Cardiac muscle cell (in vitro differentiated cells and primary cell): ENCODE measurements around the gene BLACAT1. TPM values are rescaled to one million over a fixed set of nuclear protein-coding genes. Genes with fewer than 3 reads are reported as not detected.

Experiments
- DNase-seq, 2 donors: peaks; one replicate each; pipeline versions ENCODE4 v3.0.0 to v3.0.0-alpha.2; 2010 to 2017; ENCODE audit warnings: low read depth in 1 of 2, low spot score in 1 of 2
- H3K27ac ChIP-seq: fragments of 200-600 bp; sonication (generic); 2 replicates; pipeline ENCODE4 v1.5.1; 2016
- H3K27me3 ChIP-seq: fragments of 200-600 bp; sonication (generic); 2 replicates; pipeline ENCODE4 v1.6.0; 2016; ENCODE audit warnings: control low read depth
- H3K36me3 ChIP-seq: fragments of 200-600 bp; sonication (generic); 2 replicates; pipeline ENCODE4 v1.5.1; 2016; ENCODE audit warnings: control low read depth
- H3K4me1 ChIP-seq: fragments of 200-600 bp; sonication (generic); 2 replicates; pipeline ENCODE4 v1.8.1; 2017; ENCODE audit warnings: low read depth, mild to moderate bottlenecking, mixed run types
- H3K4me3 ChIP-seq: fragments of 200-600 bp; sonication (generic); 2 replicates; pipeline ENCODE4 v1.5.1; 2016; ENCODE audit warnings: mild to moderate bottlenecking
- H3K9me3 ChIP-seq: fragments of 200-600 bp; sonication (generic); 2 replicates; pipeline ENCODE4 v1.5.1; 2017; ENCODE audit warnings: low read depth, mild to moderate bottlenecking, control low read depth
- polyA plus RNA-seq: library from polyadenylated mRNA; unstranded; fragments of >200 nt; fragmentation: Nextera tagmentation; extraction: Ambion mirVana; gene quantifications from 2 replicates; pipeline ENCODE4 v1.2.1, GENCODE V29; 2016
- total RNA-seq: library from RNA; depleted of rRNA; stranded (reverse); fragments of >200 nt; gene quantifications from 2 replicates; pipeline ENCODE4 v1.2.3, GENCODE V29; 2016
- TF ChIP-seq, protein P1 (sequence below): IDR thresholded peaks from 2 replicates; pipeline ENCODE4 v1.5.1; 2012; ENCODE audit warnings: low read depth, mild to moderate bottlenecking, low read length

The BLACAT1 gene
- total and polyA plus RNA-seq, 2 experiments from 2014 or later, result 0.66 TPM; not detected in 1

DNA sequence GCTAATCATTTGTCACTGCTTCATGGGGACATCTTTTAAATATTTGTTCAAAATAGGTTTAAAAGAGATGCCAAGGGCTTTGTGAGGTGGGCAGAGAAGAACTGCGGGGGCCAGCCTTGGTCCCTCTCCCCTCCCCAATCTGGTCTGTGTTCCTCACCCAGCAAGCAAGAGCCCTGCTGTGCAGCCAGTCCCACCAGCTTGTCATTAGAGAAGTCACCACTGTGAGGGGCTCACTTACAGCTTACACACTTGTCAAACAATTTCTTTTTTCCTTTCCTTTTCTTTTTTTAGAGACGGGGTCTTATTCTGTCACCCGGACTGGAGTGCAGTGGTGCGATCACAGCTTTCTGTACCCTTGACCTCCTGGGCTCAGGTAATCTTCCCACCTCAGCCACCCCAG, 38.3 kb upstream of the BLACAT1 start:
- no peak overlapping the region for H3K4me3 ChIP-seq
- peaks cover 7% of the 10 kb centered on the region for H3K4me1 ChIP-seq
- H3K27ac ChIP-seq, result no peak overlapping the region
- no peaks in the 10 kb centered on the region for H3K36me3 ChIP-seq
- TF ChIP-seq, protein P1, sequence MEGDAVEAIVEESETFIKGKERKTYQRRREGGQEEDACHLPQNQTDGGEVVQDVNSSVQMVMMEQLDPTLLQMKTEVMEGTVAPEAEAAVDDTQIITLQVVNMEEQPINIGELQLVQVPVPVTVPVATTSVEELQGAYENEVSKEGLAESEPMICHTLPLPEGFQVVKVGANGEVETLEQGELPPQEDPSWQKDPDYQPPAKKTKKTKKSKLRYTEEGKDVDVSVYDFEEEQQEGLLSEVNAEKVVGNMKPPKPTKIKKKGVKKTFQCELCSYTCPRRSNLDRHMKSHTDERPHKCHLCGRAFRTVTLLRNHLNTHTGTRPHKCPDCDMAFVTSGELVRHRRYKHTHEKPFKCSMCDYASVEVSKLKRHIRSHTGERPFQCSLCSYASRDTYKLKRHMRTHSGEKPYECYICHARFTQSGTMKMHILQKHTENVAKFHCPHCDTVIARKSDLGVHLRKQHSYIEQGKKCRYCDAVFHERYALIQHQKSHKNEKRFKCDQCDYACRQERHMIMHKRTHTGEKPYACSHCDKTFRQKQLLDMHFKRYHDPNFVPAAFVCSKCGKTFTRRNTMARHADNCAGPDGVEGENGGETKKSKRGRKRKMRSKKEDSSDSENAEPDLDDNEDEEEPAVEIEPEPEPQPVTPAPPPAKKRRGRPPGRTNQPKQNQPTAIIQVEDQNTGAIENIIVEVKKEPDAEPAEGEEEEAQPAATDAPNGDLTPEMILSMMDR, result no peak
- DNase-seq, result no peak
- no peaks in the 10 kb centered on the region for H3K27me3 ChIP-seq
- no peaks in the 10 kb centered on the region for H3K9me3 ChIP-seq

DNA sequence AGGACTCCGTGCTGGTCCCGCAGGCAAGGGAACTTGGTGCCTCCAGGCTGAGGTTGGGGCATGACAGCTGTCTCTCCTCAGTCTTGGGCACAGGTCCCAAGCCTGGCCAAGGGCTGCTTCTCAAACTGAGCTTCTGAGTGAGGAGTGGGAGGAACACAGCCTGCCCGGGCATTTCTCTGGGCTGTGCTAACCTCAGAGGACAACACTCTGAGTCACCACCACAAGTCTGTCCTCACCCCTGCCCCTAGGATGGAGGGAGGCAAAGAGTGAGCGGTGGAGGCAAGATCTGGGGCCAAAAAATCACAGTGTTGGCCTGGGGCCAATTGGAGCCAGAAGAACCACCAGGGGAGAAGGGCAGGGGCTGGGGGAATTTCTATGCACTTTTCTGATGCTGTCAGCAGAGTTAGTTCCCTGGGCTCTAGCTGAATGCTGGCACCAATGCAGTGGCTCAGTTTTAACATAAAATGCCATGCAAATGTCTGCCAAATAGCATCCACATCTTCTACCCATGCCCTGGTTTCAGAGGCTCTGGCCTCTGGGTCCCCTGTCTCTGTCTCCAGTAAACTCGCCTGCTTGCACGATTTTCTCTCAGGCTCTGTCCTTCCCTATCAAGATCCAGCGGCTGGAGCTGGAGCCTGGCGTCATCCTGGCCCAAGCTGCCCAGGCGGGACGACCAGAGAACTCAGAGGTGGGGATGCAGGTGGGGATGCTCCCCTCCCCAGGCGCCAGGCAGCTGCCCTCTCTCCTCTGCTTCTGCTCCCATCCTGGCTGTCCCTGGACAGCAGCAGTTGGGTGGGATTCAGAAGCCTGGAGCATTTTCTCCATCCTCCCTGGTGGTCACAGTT, 37.6 kb upstream of the BLACAT1 start:
- no peaks in the 10 kb centered on the region for H3K9me3 ChIP-seq
- H3K4me3 ChIP-seq, result no peak overlapping the region
- H3K4me1 ChIP-seq, result peaks cover 7% of the 10 kb centered on the region
- no peaks in the 10 kb centered on the region for H3K27me3 ChIP-seq
- TF ChIP-seq, protein P1, result no peak
- no peak overlapping the region for H3K27ac ChIP-seq
- peak in 1 of 2 donors; percentile 92 for DNase-seq
- no peaks in the 10 kb centered on the region for H3K36me3 ChIP-seq

DNA sequence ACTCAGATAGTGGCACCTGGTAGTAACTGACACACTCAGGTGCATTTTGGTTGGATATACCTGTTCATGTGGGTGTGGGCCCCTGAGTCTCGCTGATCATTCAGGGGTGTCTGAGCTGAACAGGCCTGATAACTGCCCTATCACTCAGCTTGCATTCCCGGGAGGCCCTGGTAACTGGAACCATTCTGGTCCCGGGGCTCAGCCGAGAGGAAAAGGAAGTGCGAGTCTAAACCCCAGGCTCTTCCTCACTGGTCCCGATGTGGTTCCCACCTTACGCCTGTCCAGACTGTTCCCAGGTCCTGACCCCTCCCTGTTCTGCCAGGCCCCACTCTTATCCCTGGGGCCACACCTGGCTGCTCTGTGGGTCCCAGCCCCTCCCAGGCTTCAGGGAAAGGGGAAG, 36.9 kb upstream of the BLACAT1 start:
- H3K36me3 ChIP-seq, result no peaks in the 10 kb centered on the region
- H3K4me1 ChIP-seq, result peaks cover 7% of the 10 kb centered on the region
- H3K27ac ChIP-seq, result no peak overlapping the region
- TF ChIP-seq, protein P1, result no peak
- DNase-seq, result no peak
- H3K4me3 ChIP-seq, result no peak overlapping the region
- H3K9me3 ChIP-seq, result no peaks in the 10 kb centered on the region
- no peaks in the 10 kb centered on the region for H3K27me3 ChIP-seq

DNA sequence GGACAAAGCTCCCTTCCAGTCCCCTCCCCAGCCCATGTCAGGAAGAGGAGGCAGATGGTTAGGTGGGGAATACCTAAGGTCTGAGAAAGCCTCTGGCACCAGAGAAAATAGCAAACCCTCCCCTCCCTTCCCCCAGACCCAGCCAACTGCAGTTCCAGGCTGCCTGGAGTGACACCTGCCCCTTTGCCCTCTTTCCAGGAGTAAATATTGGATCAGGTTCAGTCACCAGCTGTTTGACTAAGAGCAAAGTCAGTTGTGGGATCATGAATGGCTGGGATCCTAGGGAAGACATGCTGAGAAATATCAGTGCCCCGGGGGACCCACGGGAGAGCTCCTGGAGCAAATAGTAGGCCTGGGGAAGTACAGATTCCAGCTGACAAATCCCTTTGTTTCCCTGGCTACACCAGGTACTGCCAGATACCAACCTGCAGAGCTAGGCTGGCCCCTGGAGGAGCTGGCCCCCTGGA, 36.4 kb upstream of the BLACAT1 start:
- TF ChIP-seq, protein P1, result no peak
- H3K27me3 ChIP-seq, result no peaks in the 10 kb centered on the region
- DNase-seq, result no peak
- no peak overlapping the region for H3K27ac ChIP-seq
- no peaks in the 10 kb centered on the region for H3K9me3 ChIP-seq
- peaks cover 7% of the 10 kb centered on the region for H3K4me1 ChIP-seq
- no peak overlapping the region for H3K4me3 ChIP-seq
- no peaks in the 10 kb centered on the region for H3K36me3 ChIP-seq

DNA sequence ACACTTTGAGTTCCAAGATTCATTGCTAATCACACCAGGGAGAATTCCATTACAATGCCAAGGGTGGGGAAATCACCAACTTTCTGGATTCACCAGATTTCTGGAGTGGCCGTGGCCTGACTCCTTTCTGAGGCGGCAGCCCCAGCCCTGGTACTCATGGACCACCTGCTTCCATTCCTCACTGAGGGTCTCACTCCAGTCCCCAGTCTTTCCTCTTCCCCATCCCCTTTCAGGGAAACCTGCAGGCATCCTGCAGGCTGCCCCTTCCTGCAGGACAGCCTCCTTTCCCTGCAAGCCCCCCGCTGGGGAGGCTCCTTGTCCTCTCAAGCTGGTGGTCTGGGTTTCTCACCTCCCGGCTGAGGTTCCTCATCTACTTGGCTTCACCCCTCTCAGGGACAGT, 35.9 kb upstream of the BLACAT1 start:
- Histone ChIP-seq H3K27me3 (no peaks in the 10 kb centered on the region), H3K9me3 (no peaks in the 10 kb centered on the region), H3K27ac (no peak overlapping the region), H3K36me3 (no peaks in the 10 kb centered on the region), H3K4me3 (no peak overlapping the region), H3K4me1 (peaks cover 7% of the 10 kb centered on the region)
- no peak for DNase-seq
- TF ChIP-seq, protein P1, result no peak
